Measurements from ENCODE around the gene PRPF40B.

The PRPF40B gene

DNA sequence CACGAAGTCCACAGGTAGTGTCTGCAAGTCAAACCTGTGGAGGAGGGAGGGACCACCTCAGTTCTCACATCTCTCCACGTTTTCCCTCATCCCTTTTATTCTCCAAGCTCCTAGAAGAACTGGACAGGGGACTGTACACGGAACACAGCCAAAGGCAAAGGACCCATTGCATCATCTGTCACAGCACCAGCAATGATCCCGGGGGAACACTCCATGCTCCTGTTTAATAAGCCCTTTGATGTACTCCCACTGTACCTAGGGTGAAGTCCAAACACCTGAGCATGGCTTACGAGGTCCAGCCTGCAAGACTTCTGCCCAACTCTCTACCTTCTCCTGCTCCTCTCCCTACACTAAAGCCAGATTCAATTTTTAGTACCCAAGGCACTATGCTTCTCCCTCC, 26.5 kb downstream of the PRPF40B start:
- peaks cover under 1 to 5% of the 10 kb centered on the region in 2 donors for H3K4me1 ChIP-seq (ENCODE audit: control insufficient read depth in 1 of 2, insufficient read depth in 2 of 2, low read length in 2 of 2)
- H3K36me3 ChIP-seq (ENCODE audit: control insufficient read depth in 1 of 2, insufficient read depth in 2 of 2, low read length in 2 of 2), result peaks cover 38 to 81% of the 10 kb centered on the region in 2 donors
- no peak overlapping the region for H3K4me3 ChIP-seq (ENCODE audit: low read depth in 1 of 2, low read length in 2 of 2)
- H3K27ac ChIP-seq (ENCODE audit: low read length), result no peak overlapping the region
- H3K27me3 ChIP-seq (ENCODE audit: low read depth, low read length), result no peaks in the 10 kb centered on the region
- H3K9me3 ChIP-seq (ENCODE audit: control insufficient read depth in 1 of 2, low read length in 2 of 2), result no peaks in the 10 kb centered on the region

DNA sequence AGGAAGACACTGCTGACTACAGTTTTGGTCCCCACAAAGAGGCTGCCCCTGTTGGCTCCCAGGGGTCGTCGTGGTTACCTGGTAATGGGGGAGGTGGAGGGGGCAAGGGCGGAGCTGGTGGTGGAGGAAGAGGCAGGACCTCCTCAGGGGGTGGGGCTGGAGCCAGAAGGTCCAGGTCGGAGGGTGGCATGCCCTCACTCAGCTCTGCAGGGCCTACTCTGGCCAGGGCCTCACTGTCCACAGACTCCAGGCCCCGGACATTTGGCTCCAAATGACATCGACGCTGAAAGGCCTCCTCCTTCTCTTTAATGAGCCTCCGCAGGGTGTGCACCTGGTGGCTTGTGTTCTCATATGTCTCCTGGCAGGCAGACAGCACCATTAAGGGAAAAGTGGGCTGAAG, 28.5 kb downstream of the PRPF40B start:
- Histone ChIP-seq H3K27me3 (ENCODE audit: low read depth, low read length) (no peaks in the 10 kb centered on the region), H3K9me3 (ENCODE audit: control insufficient read depth in 1 of 2, low read length in 2 of 2) (no peaks in the 10 kb centered on the region), H3K4me3 (ENCODE audit: low read depth in 1 of 2, low read length in 2 of 2) (no peak overlapping the region), H3K36me3 (ENCODE audit: control insufficient read depth in 1 of 2, insufficient read depth in 2 of 2, low read length in 2 of 2) (peaks cover 35 to 66% of the 10 kb centered on the region in 2 donors), H3K27ac (ENCODE audit: low read length) (no peak overlapping the region), H3K4me1 (ENCODE audit: control insufficient read depth in 1 of 2, insufficient read depth in 2 of 2, low read length in 2 of 2) (peaks cover 0 to 5% of the 10 kb centered on the region in 2 donors)

DNA sequence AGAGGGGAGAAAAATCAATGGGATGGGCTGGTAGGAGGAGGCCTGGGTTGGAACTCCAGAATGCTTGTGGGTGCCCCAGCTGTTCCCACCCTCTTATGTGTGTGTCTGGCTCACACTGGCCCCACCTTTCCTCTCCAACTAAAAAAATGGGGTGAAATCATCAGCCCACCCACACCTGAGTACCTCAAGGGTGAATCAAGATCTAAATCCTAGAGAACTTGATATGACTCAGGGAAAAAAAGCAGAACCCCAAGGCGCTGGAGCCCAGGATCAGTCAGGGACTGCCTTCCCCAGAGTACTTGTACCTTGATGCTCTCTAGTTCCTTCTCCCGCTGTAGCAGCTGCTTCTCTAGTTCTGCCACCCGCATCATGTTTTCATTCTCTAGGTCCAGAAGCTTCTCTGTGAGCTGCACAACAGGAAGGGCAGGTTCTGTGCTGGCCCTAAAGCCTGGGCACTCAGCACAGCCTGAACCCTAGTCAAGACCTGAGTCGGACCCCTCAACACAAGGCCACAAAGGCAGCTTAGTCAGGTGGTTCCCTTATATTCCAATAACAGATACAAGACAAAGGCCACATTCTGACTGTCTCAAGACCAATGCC, 29.7 kb downstream of the PRPF40B start:
- H3K4me3 ChIP-seq (ENCODE audit: low read depth in 1 of 2, low read length in 2 of 2), result no peak overlapping the region
- H3K4me1 ChIP-seq (ENCODE audit: control insufficient read depth in 1 of 2, insufficient read depth in 2 of 2, low read length in 2 of 2), result no peaks in the 10 kb centered on the region
- no peak overlapping the region for H3K27ac ChIP-seq (ENCODE audit: low read length)
- no peaks in the 10 kb centered on the region for H3K27me3 ChIP-seq (ENCODE audit: low read depth, low read length)
- peaks cover 35 to 64% of the 10 kb centered on the region in 2 donors for H3K36me3 ChIP-seq (ENCODE audit: control insufficient read depth in 1 of 2, insufficient read depth in 2 of 2, low read length in 2 of 2)
- H3K9me3 ChIP-seq (ENCODE audit: control insufficient read depth in 1 of 2, low read length in 2 of 2), result no peaks in the 10 kb centered on the region

DNA sequence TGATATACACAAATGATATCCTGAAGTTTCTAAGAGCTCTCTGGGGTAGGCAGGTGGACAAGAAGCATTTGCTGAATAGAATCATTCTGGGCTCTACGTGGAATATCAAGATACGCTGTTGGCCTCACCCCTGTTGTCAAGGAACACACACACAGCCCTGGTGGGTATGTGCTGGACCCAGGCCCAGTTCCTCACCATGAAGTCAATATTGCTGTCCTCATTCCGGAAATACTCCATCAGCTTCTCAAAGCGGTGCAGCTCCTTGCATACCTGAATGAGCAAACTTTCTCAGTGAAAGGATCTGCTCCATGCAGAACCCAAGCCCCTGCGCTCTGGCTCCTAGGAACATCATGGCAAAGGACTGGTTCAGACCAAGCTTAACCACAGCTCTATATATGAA, 31.4 kb downstream of the PRPF40B start:
- Histone ChIP-seq H3K4me1 (ENCODE audit: control insufficient read depth in 1 of 2, insufficient read depth in 2 of 2, low read length in 2 of 2) (no peaks in the 10 kb centered on the region), H3K36me3 (ENCODE audit: control insufficient read depth in 1 of 2, insufficient read depth in 2 of 2, low read length in 2 of 2) (peaks cover 29 to 61% of the 10 kb centered on the region in 2 donors), H3K9me3 (ENCODE audit: control insufficient read depth in 1 of 2, low read length in 2 of 2) (no peaks in the 10 kb centered on the region), H3K4me3 (ENCODE audit: low read depth in 1 of 2, low read length in 2 of 2) (no peak overlapping the region), H3K27me3 (ENCODE audit: low read depth, low read length) (no peaks in the 10 kb centered on the region), H3K27ac (ENCODE audit: low read length) (no peak overlapping the region)

DNA sequence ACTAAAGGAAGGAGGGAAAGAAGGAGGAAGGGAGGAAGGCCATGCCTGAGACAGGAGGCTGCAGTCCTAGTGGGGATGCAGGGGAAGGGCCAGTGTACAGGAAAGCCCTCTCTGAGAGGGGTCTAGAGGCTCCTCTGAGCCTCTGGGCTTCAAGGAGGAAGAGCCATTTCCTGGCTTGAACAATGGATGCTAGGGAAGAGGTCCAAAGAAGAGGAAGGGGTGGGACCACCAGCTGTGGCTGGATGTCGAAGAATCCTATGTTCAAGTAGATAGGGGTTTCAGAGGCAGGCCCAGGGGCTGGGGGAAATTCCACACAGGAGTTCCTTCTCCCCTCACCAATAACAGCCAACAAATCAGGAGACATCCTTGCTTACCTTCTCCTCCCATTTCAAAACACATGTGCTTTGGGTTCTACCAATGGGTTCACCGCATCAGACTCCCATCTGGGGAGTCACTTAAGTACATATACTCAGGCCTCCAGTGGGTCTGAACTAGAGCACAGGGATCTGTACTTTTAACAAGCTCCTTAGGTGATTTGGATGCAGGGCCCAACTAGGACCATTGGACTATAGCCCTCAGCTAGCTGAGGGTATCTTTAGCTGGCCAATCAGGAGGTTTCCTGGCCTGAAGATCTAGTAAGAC, 32.4 kb downstream of the PRPF40B start:
- H3K4me3 ChIP-seq (ENCODE audit: low read depth in 1 of 2, low read length in 2 of 2), result no peak overlapping the region
- peaks cover 21 to 52% of the 10 kb centered on the region in 2 donors for H3K36me3 ChIP-seq (ENCODE audit: control insufficient read depth in 1 of 2, insufficient read depth in 2 of 2, low read length in 2 of 2)
- H3K27me3 ChIP-seq (ENCODE audit: low read depth, low read length), result no peaks in the 10 kb centered on the region
- no peaks in the 10 kb centered on the region for H3K9me3 ChIP-seq (ENCODE audit: control insufficient read depth in 1 of 2, low read length in 2 of 2)
- no peak overlapping the region for H3K27ac ChIP-seq (ENCODE audit: low read length)
- no peaks in the 10 kb centered on the region for H3K4me1 ChIP-seq (ENCODE audit: control insufficient read depth in 1 of 2, insufficient read depth in 2 of 2, low read length in 2 of 2)

DNA sequence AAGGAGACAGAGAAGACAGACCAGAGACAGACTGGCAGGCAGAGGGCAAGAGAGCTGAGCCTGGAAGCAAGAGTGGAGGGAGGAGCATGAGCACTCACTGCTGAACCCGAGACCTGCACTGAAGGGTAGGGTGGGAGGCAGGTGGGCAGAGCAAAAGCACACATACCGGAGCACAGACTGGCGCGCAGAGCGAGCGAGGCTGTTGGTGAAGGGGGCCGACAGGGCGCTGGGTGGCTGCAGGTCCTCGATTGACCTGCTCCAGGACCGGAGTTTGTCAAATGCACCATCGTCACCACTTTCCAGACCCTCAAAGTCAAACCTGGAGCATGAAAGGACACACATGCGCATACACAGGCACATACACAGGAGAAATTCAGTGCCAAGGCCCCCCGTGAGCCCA, 34.9 kb downstream of the PRPF40B start:
- H3K27me3 ChIP-seq (ENCODE audit: low read depth, low read length), result no peaks in the 10 kb centered on the region
- H3K4me1 ChIP-seq (ENCODE audit: control insufficient read depth in 1 of 2, insufficient read depth in 2 of 2, low read length in 2 of 2), result peaks cover 8 to 17% of the 10 kb centered on the region in 2 donors
- no peak overlapping the region for H3K4me3 ChIP-seq (ENCODE audit: low read depth in 1 of 2, low read length in 2 of 2)
- H3K9me3 ChIP-seq (ENCODE audit: control insufficient read depth in 1 of 2, low read length in 2 of 2), result no peaks in the 10 kb centered on the region
- H3K27ac ChIP-seq (ENCODE audit: low read length), result no peak overlapping the region
- peaks cover 17 to 32% of the 10 kb centered on the region in 2 donors for H3K36me3 ChIP-seq (ENCODE audit: control insufficient read depth in 1 of 2, insufficient read depth in 2 of 2, low read length in 2 of 2)

DNA sequence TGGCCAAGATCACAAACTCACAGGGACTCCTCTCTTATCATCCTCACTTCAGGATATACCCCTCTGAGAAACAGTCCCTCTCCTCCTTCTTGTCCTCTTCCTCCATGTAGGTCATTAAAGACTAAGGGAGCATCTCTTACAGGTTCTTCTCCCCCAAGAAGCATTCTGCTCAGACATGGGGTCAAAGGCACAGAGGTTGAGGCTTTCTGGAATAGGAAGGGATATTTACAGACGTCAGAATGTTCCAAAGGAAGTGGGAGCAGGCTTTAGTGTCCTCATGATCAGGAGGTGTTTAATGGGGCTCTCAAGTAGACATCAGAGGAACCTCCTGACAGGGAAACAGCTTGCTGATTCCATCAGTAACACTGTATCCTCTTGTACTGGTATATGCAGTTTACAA, 36.4 kb downstream of the PRPF40B start:
- peaks cover 10 to 32% of the 10 kb centered on the region in 2 donors for H3K4me1 ChIP-seq (ENCODE audit: control insufficient read depth in 1 of 2, insufficient read depth in 2 of 2, low read length in 2 of 2)
- H3K27me3 ChIP-seq (ENCODE audit: low read depth, low read length), result no peaks in the 10 kb centered on the region
- no peaks in the 10 kb centered on the region for H3K9me3 ChIP-seq (ENCODE audit: control insufficient read depth in 1 of 2, low read length in 2 of 2)
- no peak overlapping the region for H3K4me3 ChIP-seq (ENCODE audit: low read depth in 1 of 2, low read length in 2 of 2)
- no peak overlapping the region for H3K27ac ChIP-seq (ENCODE audit: low read length)
- H3K36me3 ChIP-seq (ENCODE audit: control insufficient read depth in 1 of 2, insufficient read depth in 2 of 2, low read length in 2 of 2), result peaks cover 8 to 18% of the 10 kb centered on the region in 2 donors

DNA sequence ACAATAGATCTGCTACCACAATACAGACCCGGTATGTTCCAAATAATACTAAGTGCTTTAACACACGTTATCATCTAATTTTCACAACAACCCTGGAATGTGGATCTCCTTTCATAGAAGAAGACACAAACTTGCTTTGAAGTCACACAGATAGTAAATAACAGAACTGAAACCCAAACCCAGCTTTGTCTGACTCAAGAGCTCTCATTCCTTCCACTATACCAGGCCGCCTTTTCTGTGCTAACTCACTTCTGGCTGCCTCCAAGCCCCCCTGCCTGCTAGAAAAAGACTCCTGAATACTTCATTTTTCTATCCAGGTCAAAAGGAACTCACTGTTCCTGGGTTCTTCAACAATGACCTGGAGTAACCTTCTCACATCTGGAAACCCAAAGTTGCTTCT, 37.8 kb downstream of the PRPF40B start:
- Histone ChIP-seq H3K36me3 (ENCODE audit: control insufficient read depth in 1 of 2, insufficient read depth in 2 of 2, low read length in 2 of 2) (peaks cover 8 to 17% of the 10 kb centered on the region in 2 donors), H3K9me3 (ENCODE audit: control insufficient read depth in 1 of 2, low read length in 2 of 2) (no peaks in the 10 kb centered on the region), H3K27ac (ENCODE audit: low read length) (no peak overlapping the region), H3K4me3 (ENCODE audit: low read depth in 1 of 2, low read length in 2 of 2) (no peak overlapping the region), H3K27me3 (ENCODE audit: low read depth, low read length) (no peaks in the 10 kb centered on the region), H3K4me1 (ENCODE audit: control insufficient read depth in 1 of 2, insufficient read depth in 2 of 2, low read length in 2 of 2) (peaks cover 10 to 34% of the 10 kb centered on the region in 2 donors)

DNA sequence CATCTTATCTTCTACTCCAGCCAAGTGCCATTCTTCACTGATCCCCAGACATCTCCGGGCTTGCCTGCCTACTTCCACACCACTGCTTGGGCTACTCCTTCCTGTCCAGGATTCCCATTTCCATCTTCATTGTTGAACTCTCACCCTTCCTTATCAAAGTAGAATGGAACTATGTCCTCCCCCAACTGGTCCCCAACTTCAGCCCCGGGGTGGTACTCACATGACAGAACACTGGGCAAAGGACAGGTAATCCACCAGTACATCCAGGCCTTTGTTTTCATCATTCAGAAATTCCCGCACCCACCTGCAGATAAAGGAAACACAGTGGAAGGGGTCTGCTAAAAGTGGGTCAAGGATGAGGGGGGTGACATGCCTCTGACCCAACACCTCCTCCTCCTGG, 38.4 kb downstream of the PRPF40B start:
- H3K27me3 ChIP-seq (ENCODE audit: low read depth, low read length), result no peaks in the 10 kb centered on the region
- no peak overlapping the region for H3K27ac ChIP-seq (ENCODE audit: low read length)
- H3K4me3 ChIP-seq (ENCODE audit: low read depth in 1 of 2, low read length in 2 of 2), result no peak overlapping the region
- peaks cover 2 to 17% of the 10 kb centered on the region in 2 donors for H3K36me3 ChIP-seq (ENCODE audit: control insufficient read depth in 1 of 2, insufficient read depth in 2 of 2, low read length in 2 of 2)
- no peaks in the 10 kb centered on the region for H3K9me3 ChIP-seq (ENCODE audit: control insufficient read depth in 1 of 2, low read length in 2 of 2)
- peaks cover 10 to 34% of the 10 kb centered on the region in 2 donors for H3K4me1 ChIP-seq (ENCODE audit: control insufficient read depth in 1 of 2, insufficient read depth in 2 of 2, low read length in 2 of 2)

DNA sequence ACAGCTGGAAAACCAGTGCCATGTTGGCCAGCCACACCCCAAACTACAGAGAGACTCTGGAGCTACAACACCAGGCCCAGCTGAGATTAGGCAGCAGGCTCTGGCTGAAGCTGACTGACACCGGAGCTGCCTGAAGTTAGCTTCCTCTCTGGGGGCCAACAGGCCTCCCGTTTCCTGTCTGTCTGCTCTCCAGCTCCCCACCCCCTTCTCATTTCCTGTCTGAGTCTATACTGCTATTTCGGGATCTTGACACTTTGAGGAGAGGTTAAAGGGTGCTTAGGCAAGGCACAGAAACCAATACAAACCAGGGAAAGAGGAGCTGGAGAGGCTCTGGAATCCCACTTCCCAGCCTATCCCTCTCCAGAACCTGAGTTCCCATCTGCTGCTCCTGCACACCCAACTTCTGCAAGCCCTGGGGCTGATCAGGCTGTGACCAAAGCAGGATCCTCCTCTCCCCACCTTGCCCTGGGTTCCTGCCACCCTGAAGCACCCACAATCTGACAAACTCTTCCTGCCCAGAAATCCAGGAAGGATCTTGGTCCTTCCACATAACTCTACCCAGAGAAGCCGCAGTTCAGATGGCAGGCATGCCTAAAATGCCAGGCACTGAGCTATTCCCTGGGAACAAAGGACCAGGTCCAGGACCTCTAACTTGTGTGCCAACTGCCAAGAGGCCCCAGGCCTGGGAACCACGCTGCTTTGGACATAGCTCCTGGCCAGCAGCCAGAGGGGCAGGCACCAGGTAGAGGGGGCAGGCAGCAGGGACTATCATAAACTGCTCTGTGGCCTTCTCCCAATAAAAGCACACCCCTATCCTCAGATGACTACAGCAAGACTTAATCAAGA, 39.9 kb downstream of the PRPF40B start:
- H3K27ac ChIP-seq (ENCODE audit: low read length), result peak overlapping the region; percentile 65
- no peak overlapping the region for H3K4me3 ChIP-seq (ENCODE audit: low read depth in 1 of 2, low read length in 2 of 2)
- H3K27me3 ChIP-seq (ENCODE audit: low read depth, low read length), result no peaks in the 10 kb centered on the region
- no peaks in the 10 kb centered on the region for H3K9me3 ChIP-seq (ENCODE audit: control insufficient read depth in 1 of 2, low read length in 2 of 2)
- H3K36me3 ChIP-seq (ENCODE audit: control insufficient read depth in 1 of 2, insufficient read depth in 2 of 2, low read length in 2 of 2), result peaks cover 0 to 7% of the 10 kb centered on the region in 2 donors
- peaks cover 10 to 34% of the 10 kb centered on the region in 2 donors for H3K4me1 ChIP-seq (ENCODE audit: control insufficient read depth in 1 of 2, insufficient read depth in 2 of 2, low read length in 2 of 2)

DNA sequence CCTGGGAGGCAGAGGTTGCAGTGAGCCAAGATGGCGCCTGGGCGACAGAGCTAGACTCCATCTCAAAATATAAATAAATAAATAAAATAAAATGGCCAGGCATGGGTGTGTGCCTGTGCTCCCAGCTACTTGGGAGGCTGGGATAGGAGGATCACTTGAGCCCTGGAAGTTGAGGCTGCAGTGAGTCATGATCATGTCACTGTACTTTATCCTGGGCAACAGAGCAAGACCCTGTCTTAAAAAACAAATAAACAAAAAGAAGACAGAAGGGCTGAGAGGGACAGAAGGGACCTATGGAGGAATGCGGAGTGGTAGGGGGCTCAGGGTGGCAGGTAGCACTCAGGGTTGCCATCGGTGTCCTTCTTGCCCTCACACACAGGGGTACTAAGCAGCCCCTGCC, 40.8 kb downstream of the PRPF40B start:
- Histone ChIP-seq H3K36me3 (ENCODE audit: control insufficient read depth in 1 of 2, insufficient read depth in 2 of 2, low read length in 2 of 2) (no peaks in the 10 kb centered on the region), H3K9me3 (ENCODE audit: control insufficient read depth in 1 of 2, low read length in 2 of 2) (no peaks in the 10 kb centered on the region), H3K27me3 (ENCODE audit: low read depth, low read length) (no peaks in the 10 kb centered on the region), H3K4me3 (ENCODE audit: low read depth in 1 of 2, low read length in 2 of 2) (no peak overlapping the region), H3K4me1 (ENCODE audit: control insufficient read depth in 1 of 2, insufficient read depth in 2 of 2, low read length in 2 of 2) (peaks cover 10 to 34% of the 10 kb centered on the region in 2 donors), H3K27ac (ENCODE audit: low read length) (no peak overlapping the region)

Measured in muscle layer of duodenum (tissue), 2 donors.